Mucosa of descending colon (tissue), 3 donors: ENCODE data around the gene SYNRG. TPM values are rescaled to one million over a fixed set of nuclear protein-coding genes. Genes with fewer than 3 reads are reported as not detected.

Experiments used
- ATAC-seq: fragments of 200-7000 bp; cut with Tn5 transposase; one replicate; pipeline ENCODE4 v1.9.1; 2020; ENCODE audit warnings: mild to moderate bottlenecking, moderate library complexity
- DNase-seq, 3 donors: peaks; one replicate each; pipeline ENCODE4 v3.0.0-alpha.2; 2020
- H3K36me3 ChIP-seq: fragments of 200-600 bp; one replicate; pipeline ENCODE4 v1.8.0; 2021; ENCODE audit warnings: low read depth, mild to moderate bottlenecking
- H3K4me1 ChIP-seq: fragments of 200-600 bp; one replicate; pipeline ENCODE4 v1.8.0; 2021; ENCODE audit warnings: low read depth, mild to moderate bottlenecking
- H3K4me3 ChIP-seq: fragments of 200-600 bp; one replicate; pipeline ENCODE4 v1.8.0; 2021; ENCODE audit warnings: mild to moderate bottlenecking
- H3K9me3 ChIP-seq: fragments of 200-600 bp; one replicate; pipeline ENCODE4 v1.8.0; 2021; ENCODE audit warnings: mild to moderate bottlenecking
- intact Hi-C, 2 donors: fragments of 100-400 bp; cut with DNase I in 1 of 2; cut with micrococcal nuclease in 1 of 2; formaldehyde crosslinking; loops; one replicate each; pipeline versions ENCODE4 v1.11.0 to v1.11.1; 2022; cut with DNase I, micrococcal nuclease
- total RNA-seq, 3 donors: library from RNA; stranded (reverse); fragmentation: NEBNext Ultra II Directional in 2 of 3; extraction: Animal tissue kit (Norgen Biotek cat#: 25700) in 2 of 3; gene quantifications; one replicate each; pipeline versions ENCODE4 v1.2.1 to v1.2.4, GENCODE V29; 2021 to 2023
- TF ChIP-seq, protein P1 (sequence below): fragments of 200-600 bp; IDR thresholded peaks from one replicate; pipeline ENCODE4 v1.8.0; 2022; ENCODE audit warnings: antibody characterized with exemption, mild to moderate bottlenecking
- donor health status: DM: no; HTN: no; CAD: no; lungs with moderate emphysema.
- donor health status: DM: no; HTN: no; CAD: no.
- donor health status: DM: no; HTN: yes; CAD: no.

Gene SYNRG
- total RNA-seq, 3 donors from 2014 or later: 36.8 to 46.2 (median 38.1) TPM

DNA sequence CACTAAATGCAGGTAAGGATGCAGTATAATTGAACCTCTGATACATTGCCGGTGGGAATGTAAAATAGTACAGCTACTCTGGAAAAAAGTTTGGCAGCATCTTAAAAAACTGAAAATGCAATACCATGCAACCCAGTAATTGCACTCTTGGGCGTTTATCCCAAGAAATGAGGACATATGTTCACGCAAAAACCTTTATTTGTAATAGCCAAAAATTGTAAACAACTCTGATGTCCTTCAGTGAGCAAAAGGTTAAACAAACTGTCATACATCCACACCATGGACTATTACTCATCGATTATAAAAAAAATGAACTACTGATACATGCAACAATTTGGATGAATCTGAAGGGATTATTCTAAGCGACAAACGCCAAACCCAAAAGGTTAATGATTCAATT lies 16.9 kb downstream of the SYNRG start:
- H3K9me3 ChIP-seq: no peaks in the 10 kb centered on the region
- H3K36me3 ChIP-seq: no peaks in the 10 kb centered on the region
- DNase-seq (no peak), ATAC-seq (no peak)
- H3K4me3 ChIP-seq: no peak overlapping the region
- no peaks in the 10 kb centered on the region for H3K4me1 ChIP-seq
- TF ChIP-seq, protein P1, sequence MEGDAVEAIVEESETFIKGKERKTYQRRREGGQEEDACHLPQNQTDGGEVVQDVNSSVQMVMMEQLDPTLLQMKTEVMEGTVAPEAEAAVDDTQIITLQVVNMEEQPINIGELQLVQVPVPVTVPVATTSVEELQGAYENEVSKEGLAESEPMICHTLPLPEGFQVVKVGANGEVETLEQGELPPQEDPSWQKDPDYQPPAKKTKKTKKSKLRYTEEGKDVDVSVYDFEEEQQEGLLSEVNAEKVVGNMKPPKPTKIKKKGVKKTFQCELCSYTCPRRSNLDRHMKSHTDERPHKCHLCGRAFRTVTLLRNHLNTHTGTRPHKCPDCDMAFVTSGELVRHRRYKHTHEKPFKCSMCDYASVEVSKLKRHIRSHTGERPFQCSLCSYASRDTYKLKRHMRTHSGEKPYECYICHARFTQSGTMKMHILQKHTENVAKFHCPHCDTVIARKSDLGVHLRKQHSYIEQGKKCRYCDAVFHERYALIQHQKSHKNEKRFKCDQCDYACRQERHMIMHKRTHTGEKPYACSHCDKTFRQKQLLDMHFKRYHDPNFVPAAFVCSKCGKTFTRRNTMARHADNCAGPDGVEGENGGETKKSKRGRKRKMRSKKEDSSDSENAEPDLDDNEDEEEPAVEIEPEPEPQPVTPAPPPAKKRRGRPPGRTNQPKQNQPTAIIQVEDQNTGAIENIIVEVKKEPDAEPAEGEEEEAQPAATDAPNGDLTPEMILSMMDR: no peak
- intact Hi-C loops: no loop called here

DNA sequence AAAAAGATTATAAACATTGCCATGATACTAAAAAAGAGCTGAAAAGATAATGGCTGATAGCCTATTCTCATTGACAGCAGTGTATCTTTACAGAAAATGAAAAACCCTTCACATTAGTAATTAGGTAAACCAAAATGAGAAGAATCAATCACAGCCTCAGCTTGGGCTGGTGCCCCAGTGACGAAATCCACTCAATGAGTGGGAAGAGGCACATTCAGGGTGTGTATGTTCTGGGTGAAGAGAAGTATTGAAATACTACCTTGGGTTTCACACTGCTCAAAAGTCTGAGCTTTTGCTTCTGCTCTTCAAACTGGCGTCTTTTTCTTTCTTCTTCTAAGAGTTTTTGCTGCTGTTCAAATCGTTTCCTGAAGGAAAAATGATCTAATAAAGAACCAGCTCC lies 24.2 kb downstream of the SYNRG start:
- intact Hi-C loops: no loop called here
- TF ChIP-seq, protein P1: no peak
- DNase-seq: no peak
- Histone ChIP-seq H3K4me3 (no peak overlapping the region), H3K36me3 (no peaks in the 10 kb centered on the region), H3K4me1 (no peaks in the 10 kb centered on the region), H3K9me3 (no peaks in the 10 kb centered on the region)
- ATAC-seq: no peak

DNA sequence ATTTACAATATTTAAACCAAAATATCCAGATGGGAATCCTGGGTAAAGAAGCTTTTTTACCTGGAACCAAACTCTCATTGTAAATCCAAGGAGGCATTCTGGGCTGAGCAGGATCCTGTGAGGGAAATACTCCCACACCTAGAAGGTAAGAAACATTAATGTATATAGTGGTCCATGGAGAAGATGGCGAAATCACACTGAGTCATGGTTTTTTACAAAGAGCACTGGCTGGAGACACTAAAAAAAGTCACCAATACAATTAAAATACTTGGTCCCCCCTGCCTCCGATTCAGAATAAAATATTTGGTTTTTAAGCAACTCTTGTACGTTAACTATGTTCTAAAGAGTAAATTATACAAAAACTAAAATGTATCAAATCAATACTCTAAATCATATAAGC lies 32.9 kb downstream of the SYNRG start:
- Histone ChIP-seq H3K36me3 (no peaks in the 10 kb centered on the region), H3K4me1 (no peaks in the 10 kb centered on the region), H3K4me3 (no peak overlapping the region), H3K9me3 (no peaks in the 10 kb centered on the region)
- TF ChIP-seq, protein P1: no peak
- ATAC-seq (no peak), DNase-seq (no peak)
- intact Hi-C loops: no loop called here

DNA sequence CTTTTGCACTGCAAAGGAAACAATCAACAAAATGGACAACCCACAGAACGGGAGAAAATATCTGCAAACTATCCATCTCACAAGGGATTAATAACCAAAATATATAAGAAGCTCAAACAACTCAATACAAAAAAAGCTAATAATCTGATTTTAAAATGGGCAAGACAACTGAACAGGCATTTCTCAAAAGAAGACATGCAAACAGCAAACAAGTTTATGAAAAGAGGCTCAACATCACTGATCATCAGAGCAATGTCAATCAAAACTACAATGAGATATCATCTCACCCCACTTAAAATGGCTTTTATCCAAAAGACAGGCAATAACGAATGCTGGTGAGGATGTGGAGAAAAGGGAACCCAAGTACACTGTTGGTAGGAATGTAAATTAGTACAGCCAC lies 34.8 kb downstream of the SYNRG start:
- H3K4me1 ChIP-seq: no peaks in the 10 kb centered on the region
- TF ChIP-seq, protein P1: no peak
- H3K9me3 ChIP-seq: no peaks in the 10 kb centered on the region
- H3K36me3 ChIP-seq: no peaks in the 10 kb centered on the region
- no peak for ATAC-seq
- intact Hi-C loops: no loop called here
- H3K4me3 ChIP-seq: no peak overlapping the region
- no peak for DNase-seq

DNA sequence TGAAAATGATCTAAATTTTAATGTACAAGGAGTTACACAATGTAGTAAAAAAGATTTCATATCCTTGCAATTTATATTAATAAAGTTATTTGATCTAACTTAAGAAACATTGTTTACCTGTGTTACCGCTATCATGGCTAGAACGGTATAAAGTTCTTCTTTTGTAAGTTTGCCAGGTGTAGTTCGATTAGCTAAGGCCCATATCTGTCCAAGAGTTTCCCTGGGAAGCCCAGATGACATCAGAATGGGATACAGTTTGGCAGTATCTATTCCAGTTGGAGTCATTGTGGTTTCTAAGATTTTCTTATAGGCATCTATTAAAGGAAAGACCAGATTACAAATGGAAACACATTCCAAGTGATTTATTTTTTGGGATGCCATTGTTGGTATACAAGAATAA lies 37.5 kb downstream of the SYNRG start:
- no peak overlapping the region for H3K4me3 ChIP-seq
- peaks cover 3% of the 10 kb centered on the region for H3K4me1 ChIP-seq
- no peak for DNase-seq
- peaks cover 6% of the 10 kb centered on the region for H3K36me3 ChIP-seq
- ATAC-seq: no peak
- TF ChIP-seq, protein P1: no peak
- H3K9me3 ChIP-seq: no peaks in the 10 kb centered on the region
- intact Hi-C loops: no loop called here

DNA sequence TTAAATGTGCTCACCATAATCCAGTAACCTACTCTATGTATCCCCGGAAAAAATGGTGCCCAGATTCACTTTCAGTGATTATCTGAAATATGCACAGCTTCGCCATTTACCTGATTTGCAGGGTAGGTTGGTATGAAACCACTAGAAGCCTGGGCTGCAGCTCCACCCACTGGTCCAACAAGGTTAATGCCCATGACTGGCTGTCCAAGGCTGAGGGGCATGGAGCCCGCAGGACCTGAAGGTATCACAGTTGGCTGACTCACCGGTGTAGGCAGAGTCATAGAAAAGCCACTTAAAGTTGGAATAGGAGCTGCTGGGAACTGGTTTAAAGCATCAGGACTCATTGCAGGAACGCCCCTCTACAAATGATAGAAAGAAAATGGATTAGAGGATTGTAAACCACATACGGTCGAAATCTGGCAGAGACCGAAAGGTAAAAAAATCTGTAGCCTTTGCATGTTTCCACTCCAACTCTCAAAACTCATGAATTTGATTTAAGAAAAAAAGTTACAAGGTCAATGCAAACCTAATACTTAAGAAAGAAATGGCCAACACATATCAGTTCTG lies 38.6 kb downstream of the SYNRG start:
- Histone ChIP-seq H3K9me3 (no peaks in the 10 kb centered on the region), H3K4me1 (peaks cover 3% of the 10 kb centered on the region), H3K36me3 (peaks cover 6% of the 10 kb centered on the region), H3K4me3 (no peak overlapping the region)
- ATAC-seq: peak; percentile 94
- DNase-seq: peak in 2 of 3 donors; percentile 63 to 68
- intact Hi-C loops: no loop called here
- TF ChIP-seq, protein P1: peak; percentile 16
